Activated naive CD4-positive, alpha-beta T cell treated with anti-CD3 and anti-CD28 coated beads, Interleukin-2, amount 10 ng/mL, durations not matched to agents 7 days and 5 days (primary cell): ENCODE results near the gene WFDC5.
"Not testable (repeated sequence)": the region's sequence is repeated elsewhere in the genome, so short reads cannot be mapped to it uniquely, and the experiment has no call there.

Experiments
- CTCF ChIA-PET: fragments of 350-600 bp; sonication (Branson Sonifier 250); formaldehyde crosslinking; loops from one replicate; lab custom pipeline; 2021; ENCODE audit warnings: antibody characterized with exemption; lab: Charles Lee
- DNase-seq: peaks from one replicate; pipeline ENCODE4 v3.0.0-alpha.2; 2020
- H3K27ac Mint-ChIP-seq: one replicate; pipeline ENCODE4 v1.8.0; 2021; ENCODE audit warnings: mild to moderate bottlenecking, moderate library complexity, mixed read lengths
- H3K27me3 Mint-ChIP-seq: one replicate; pipeline ENCODE4 v1.8.0; 2021; ENCODE audit warnings: mild to moderate bottlenecking, mixed read lengths
- H3K36me3 Mint-ChIP-seq: one replicate; pipeline ENCODE4 v1.8.0; 2021; ENCODE audit warnings: mixed read lengths
- H3K4me1 Mint-ChIP-seq: one replicate; pipeline ENCODE4 v1.8.0; 2021; ENCODE audit warnings: mixed read lengths
- H3K4me3 Mint-ChIP-seq: one replicate; pipeline ENCODE4 v1.8.0; 2021; ENCODE audit warnings: mild to moderate bottlenecking, moderate library complexity, mixed read lengths
- H3K9me3 Mint-ChIP-seq: one replicate; pipeline ENCODE4 v1.8.0; 2021; ENCODE audit warnings: mixed read lengths

The WFDC5 gene, protein sequence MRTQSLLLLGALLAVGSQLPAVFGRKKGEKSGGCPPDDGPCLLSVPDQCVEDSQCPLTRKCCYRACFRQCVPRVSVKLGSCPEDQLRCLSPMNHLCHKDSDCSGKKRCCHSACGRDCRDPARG

DNA sequence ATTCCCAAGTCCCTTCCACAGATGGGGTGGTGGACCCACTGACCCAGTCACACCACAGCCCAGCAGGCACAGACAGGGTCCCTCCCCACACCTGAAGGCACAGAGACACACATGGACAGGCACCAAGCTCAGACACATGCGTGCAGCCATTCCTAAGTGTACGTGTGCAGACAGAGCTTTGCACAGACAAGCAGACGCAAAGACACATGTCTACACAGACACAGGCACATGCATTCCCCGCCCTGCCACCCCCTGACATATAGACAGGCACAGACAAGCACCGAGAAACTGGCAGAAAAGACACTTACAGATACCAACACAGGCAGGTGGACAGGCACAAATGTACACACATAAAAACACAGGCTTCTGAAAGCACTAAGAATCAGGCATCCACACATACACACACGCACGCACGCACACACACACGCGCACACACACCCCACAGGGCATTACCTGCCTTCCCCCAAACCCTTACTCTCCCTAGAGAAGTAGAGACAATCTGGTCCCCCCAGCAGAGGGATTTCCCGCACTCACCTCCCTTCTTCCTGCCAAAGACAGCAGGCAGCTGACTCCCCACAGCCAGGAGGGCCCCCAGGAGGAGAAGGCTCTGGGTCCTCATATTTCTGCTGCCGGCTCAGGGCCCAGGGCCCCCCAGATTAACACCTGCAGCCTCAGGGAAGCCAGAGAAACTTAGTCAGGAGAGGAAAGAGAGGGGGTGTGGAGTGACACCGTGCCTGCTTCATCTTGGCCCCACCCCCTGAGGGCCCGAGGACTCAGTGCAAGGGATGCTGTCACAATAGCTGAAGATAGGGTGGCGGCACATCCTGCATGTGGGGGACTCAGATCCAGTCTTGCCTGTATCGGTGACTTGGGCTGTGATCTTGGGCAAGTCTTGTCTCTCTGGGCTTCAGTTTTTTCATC is at the start of gene WFDC5:
TSS of gene WFDC5 (minus strand) at position 710 of the 921 bp plus-strand sequence. CDS start at position 619, 91 bp downstream.
- DNase-seq = no peak
- Mint-ChIP-seq H3K36me3 (no peaks in the 10 kb centered on the region), H3K4me1 (no peaks in the 10 kb centered on the region), H3K4me3 (no peak within 1 kb of the TSS), H3K9me3 (no peaks in the 10 kb centered on the region), H3K27ac (no peak within 1 kb of the TSS), H3K27me3 (peaks cover 50% of the 10 kb centered on the region)
- CTCF ChIA-PET = interaction anchor here (1.0 to 5.8 kb wide), 4 partner anchors 18 to 177 kb away, joined by 3 to 32 read pairs (median 6); no protein-coding TSS in a partner anchor

DNA sequence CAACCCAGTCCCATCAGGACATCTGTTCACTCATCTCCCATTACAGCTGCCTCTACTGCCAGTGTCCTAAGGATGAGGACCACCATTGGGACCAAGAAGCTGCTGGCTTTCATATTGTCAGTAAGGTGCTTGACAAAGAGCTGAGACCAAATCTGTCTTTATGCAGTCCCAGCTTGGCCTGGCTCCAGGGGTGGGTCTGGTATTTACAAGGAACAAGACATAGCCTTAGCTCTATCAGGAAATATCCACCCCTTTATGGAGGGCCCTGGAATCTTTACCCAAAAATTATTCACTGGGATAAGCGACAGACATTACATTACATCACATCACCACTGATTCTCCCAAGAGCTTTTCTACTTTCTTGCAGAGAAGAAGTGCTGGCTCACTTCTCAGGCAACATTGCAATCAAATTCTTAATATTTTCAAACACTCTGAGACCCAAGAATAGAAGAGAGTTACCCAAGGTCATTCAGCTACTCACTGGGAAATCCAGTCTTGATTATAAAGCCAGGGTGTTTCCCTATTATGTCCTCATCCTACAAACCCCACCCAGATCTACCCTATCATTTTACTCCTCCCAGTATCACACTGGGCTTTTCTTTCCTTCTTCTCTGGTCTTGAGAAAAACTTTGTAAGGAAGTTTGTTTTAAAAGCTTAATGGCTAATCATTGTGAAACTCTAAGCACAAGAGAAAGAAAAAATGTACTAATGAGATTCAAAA is 48.3 kb upstream of the WFDC5 start:
- Mint-ChIP-seq H3K36me3 (no peaks in the 10 kb centered on the region), H3K27me3 (peaks cover 34% of the 10 kb centered on the region), H3K4me1 (no peaks in the 10 kb centered on the region), H3K9me3 (peaks cover 7% of the 10 kb centered on the region), H3K4me3 (no peak overlapping the region), H3K27ac (no peak overlapping the region)
- CTCF ChIA-PET = no interaction called here
- DNase-seq = no peak

DNA sequence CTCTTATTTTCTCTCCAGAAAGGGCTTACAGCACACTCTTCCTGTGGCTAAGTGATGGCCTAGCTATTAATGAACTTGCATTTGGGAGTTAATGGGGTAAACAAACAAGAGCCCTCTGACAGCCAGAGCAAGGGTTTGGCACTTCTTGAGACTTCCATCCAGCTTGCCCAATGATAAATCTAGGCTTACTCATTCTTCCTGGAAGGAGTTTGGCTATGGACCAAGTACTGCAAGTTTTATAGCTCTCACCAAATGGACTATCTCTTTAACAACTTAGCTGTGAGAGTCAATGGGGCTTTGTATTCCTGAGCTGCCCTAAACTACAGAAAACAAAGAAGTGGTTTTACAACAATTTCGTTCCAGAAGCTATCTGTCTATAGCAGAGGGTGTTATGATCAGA is 43.0 kb upstream of the WFDC5 start:
- CTCF ChIA-PET = interaction anchor here (0.7 kb wide), 1 partner anchor 136 kb away, joined by 4 read pairs; no protein-coding TSS in a partner anchor
- no peak for DNase-seq
- Mint-ChIP-seq H3K4me3 (no peak overlapping the region), H3K27ac (no peak overlapping the region), H3K36me3 (no peaks in the 10 kb centered on the region), H3K9me3 (peaks cover 7% of the 10 kb centered on the region), H3K4me1 (no peaks in the 10 kb centered on the region), H3K27me3 (peaks cover 50% of the 10 kb centered on the region)

DNA sequence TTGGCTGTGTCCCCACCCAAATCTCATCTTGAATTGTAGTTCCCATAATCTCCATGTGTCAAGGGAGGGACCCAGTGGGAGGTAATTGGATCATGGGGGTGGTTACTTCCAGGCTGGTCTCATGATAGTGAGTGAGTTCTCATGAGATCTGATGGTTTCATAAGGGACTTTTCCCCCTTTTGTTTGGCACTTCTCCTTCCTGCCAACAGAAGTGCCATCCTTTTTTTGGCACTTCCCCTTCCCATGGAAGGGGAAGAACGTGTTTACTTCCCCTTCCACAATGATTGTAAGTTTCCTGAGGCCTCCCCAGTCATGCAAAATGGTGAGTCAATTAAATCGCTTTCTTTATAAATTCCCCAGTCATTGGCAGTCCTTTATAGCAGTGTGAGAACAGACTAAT is 41.7 kb upstream of the WFDC5 start:
- Mint-ChIP-seq H3K27ac (no peak overlapping the region), H3K4me1 (no peaks in the 10 kb centered on the region), H3K9me3 (peaks cover 6% of the 10 kb centered on the region), H3K27me3 (peaks cover 54% of the 10 kb centered on the region), H3K36me3 (no peaks in the 10 kb centered on the region), H3K4me3 (no peak overlapping the region)
- CTCF ChIA-PET = no interaction called here
- no peak for DNase-seq

DNA sequence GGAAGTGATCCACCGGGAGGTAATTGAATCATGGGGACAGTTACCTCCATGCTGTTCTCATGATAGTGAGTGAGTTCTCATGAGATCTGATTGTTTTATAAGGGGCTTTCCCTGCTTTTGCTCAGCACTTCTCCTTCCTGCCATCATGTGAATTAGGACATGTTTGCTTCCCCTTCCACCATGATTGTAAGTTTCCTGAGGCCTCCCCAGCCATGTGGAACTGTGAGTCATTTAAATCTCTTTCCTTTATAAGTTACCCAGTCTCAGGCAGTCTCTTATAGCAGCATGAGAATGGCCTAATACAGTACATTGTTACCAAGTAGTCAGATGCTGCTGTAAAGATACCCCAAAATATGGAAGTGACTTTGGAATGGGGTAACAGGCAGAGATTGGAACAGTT is 39.8 kb upstream of the WFDC5 start:
- peaks cover 62% of the 10 kb centered on the region for H3K27me3 Mint-ChIP-seq
- not testable (repeated sequence) for H3K36me3 Mint-ChIP-seq, DNase-seq, H3K4me1 Mint-ChIP-seq, H3K9me3 Mint-ChIP-seq, H3K4me3 Mint-ChIP-seq, H3K27ac Mint-ChIP-seq
- CTCF ChIA-PET = interaction anchor here (1.8 kb wide), 1 partner anchor 16 kb away, joined by 6 read pairs; no protein-coding TSS in a partner anchor

DNA sequence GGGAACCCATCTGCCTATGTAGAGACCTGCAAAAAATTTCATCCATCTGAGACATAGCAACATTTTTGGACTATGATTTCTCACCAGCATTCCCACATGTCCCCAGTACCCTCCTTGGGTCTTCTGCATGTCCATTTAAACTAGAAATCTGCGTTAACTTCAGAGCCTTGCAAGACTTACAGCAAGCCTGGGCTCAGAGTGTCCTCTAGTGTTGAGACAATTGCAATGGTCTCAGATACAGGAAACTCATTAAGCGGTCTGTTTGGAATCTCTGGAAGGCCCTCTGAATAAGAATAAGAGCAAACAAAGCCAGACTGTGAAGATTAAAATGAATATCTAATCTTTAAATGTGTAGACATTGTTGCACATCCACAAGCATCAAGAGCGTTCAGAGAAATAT is 39.2 kb upstream of the WFDC5 start:
- CTCF ChIA-PET = interaction anchor here (1.8 kb wide), 1 partner anchor 15 kb away, joined by 6 read pairs; no protein-coding TSS in a partner anchor
- peaks cover 4% of the 10 kb centered on the region for H3K9me3 Mint-ChIP-seq
- no peaks in the 10 kb centered on the region for H3K36me3 Mint-ChIP-seq
- DNase-seq = no peak
- H3K27me3 Mint-ChIP-seq = peaks cover 67% of the 10 kb centered on the region
- no peaks in the 10 kb centered on the region for H3K4me1 Mint-ChIP-seq
- H3K4me3 Mint-ChIP-seq = no peak overlapping the region
- no peak overlapping the region for H3K27ac Mint-ChIP-seq

DNA sequence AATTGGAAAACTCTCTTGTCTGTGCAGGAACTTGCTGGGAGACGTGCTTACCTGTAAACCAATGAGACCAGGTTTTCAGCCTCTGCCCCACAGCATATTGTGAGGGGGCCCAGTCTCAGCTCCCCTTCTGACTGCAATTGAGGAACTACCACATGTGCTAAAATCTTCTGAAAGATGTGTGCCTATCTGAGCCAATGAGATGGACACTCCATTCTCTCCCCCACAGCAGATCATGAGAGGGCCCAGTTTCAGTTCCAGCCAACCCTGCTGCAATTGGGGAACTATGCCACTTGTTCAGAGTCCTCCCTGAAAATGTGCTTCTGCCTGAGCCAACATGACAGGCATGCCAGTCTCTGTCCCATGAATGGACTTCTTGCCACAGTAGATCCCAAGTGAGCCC is 38.8 kb upstream of the WFDC5 start:
- DNase-seq = no peak
- H3K36me3 Mint-ChIP-seq = no peaks in the 10 kb centered on the region
- no peak overlapping the region for H3K4me3 Mint-ChIP-seq
- H3K4me1 Mint-ChIP-seq = no peaks in the 10 kb centered on the region
- CTCF ChIA-PET = interaction anchor here (1.8 kb wide), 1 partner anchor 15 kb away, joined by 6 read pairs; no protein-coding TSS in a partner anchor
- H3K27ac Mint-ChIP-seq = no peak overlapping the region
- H3K27me3 Mint-ChIP-seq = peaks cover 63% of the 10 kb centered on the region
- no peaks in the 10 kb centered on the region for H3K9me3 Mint-ChIP-seq

DNA sequence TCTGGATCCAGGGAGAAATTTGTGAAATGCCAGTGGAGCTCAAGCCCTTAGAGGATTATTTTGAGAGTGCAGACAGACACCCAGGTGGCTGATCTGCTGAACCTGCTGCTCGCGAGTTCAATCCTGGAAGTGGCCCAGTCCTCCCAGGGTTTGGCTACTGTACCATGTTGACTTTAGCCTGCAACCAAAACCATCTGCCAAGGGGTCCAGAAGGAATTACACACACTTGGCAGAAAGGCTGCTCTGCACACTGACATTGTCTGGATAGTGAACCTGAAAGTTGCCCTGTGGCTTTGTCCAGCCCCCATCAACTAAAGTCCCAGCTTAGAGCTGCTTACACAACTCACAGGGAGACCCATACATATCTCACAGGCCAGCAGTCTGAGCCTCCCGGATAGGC is 38.2 kb upstream of the WFDC5 start:
- no peaks in the 10 kb centered on the region for H3K9me3 Mint-ChIP-seq
- H3K27ac Mint-ChIP-seq = no peak overlapping the region
- no peaks in the 10 kb centered on the region for H3K36me3 Mint-ChIP-seq
- CTCF ChIA-PET = interaction anchor here (1.8 kb wide), 1 partner anchor 14 kb away, joined by 6 read pairs; no protein-coding TSS in a partner anchor
- H3K4me3 Mint-ChIP-seq = no peak overlapping the region
- no peak for DNase-seq
- H3K27me3 Mint-ChIP-seq = peaks cover 61% of the 10 kb centered on the region
- no peaks in the 10 kb centered on the region for H3K4me1 Mint-ChIP-seq

DNA sequence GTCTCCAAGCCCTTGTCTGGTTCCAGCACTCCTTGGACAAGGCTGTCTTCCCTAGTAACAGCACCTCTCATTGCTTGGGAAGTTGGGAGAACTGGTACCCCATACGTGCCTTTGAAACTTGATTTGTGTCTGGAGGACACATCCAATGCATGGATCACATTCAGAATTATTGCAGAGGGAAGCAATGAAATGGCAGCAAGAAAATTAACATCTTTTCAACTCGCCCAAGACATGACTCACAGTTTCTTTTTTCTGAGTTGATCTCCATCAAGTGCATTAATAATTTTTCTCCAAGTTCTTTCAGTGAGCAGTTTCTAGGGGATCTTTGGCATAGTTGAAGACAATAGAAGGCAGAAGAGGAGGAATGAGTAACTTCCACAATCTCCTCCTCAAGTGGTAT is 37.4 kb upstream of the WFDC5 start:
- CTCF ChIA-PET = interaction anchor here (0.5 to 0.8 kb wide), 2 partner anchors 13 to 137 kb away, joined by 3 read pairs; no protein-coding TSS in a partner anchor
- DNase-seq = no peak
- Mint-ChIP-seq H3K4me3 (no peak overlapping the region), H3K36me3 (no peaks in the 10 kb centered on the region), H3K27me3 (peaks cover 56% of the 10 kb centered on the region), H3K27ac (no peak overlapping the region), H3K9me3 (no peaks in the 10 kb centered on the region), H3K4me1 (no peaks in the 10 kb centered on the region)

DNA sequence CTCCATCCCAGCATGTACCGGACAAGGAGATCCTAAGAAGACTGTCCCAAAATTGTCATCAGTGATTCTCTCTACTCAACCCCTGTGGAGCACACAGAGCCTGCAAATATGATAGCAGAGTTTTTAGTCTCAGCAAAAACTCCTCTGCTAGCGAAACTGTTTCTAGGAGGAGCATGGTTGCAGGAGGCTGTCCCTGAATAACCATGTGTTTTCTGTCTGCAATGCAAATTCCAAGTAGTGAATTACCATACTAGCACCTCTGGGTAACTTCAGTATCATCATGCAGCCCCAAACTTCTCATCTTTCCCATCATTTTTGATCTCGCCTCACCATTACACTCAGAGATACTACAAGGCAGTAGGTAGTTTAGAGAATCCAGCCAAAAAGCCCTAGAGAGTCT is 34.1 kb upstream of the WFDC5 start:
- Mint-ChIP-seq H3K9me3 (no peaks in the 10 kb centered on the region), H3K4me3 (no peak overlapping the region), H3K4me1 (no peaks in the 10 kb centered on the region), H3K36me3 (no peaks in the 10 kb centered on the region), H3K27me3 (peaks cover 58% of the 10 kb centered on the region), H3K27ac (no peak overlapping the region)
- no peak for DNase-seq
- CTCF ChIA-PET = no interaction called here

DNA sequence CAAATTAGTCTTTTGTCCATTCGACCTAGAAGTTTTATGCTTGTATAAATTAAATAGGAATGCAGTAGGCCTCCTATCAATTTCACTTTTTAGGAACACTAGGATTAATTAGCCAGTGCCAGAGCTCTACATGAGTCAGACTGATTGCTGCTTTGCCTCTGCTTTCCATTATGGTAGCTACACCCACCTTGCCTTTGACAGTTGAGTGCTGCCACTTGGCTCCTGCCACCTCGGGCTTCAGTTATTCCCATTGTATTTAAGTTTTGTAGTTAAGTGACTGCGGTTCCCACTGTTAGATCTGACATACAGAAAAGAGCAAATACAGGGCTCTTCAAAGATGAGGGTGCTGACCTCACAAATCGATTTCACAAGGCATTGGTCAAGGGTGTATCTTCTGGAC is 25.9 kb upstream of the WFDC5 start:
- H3K27me3 Mint-ChIP-seq = peaks cover 30% of the 10 kb centered on the region
- CTCF ChIA-PET = no interaction called here
- H3K4me3 Mint-ChIP-seq = no peak overlapping the region
- H3K4me1 Mint-ChIP-seq = no peaks in the 10 kb centered on the region
- H3K36me3 Mint-ChIP-seq = no peaks in the 10 kb centered on the region
- no peak overlapping the region for H3K27ac Mint-ChIP-seq
- DNase-seq = no peak
- no peaks in the 10 kb centered on the region for H3K9me3 Mint-ChIP-seq

DNA sequence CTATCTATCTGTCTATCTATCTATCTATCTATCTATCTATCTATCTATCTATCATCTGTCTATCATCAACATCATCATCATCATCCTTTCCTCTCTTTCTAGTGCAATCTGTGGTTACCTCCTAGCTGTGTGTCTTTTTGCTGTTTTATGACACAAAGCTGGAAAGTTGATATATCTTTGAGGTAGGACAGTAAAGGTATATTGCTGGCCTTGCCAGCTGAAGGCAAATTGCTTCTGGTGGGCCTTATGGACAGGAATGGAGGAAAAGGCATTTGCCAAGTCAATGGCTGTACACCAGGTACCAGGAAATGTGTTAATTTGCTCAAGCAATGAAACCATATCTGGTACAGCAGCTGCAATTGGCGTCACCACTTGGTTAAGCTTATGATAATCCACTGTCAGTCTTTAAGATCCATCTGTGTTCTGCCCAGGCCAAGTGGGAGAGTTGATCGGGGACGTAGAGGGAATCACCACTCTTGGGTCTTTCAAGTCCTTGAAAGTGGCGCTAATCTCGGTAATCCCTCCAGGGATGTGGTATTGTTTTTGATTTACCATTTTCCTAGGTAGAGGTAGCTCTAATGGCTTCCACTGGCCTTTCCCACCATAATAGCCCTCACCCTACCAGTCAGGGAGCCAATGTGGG is 24.9 kb upstream of the WFDC5 start:
- not testable (repeated sequence) for H3K27ac Mint-ChIP-seq, H3K4me3 Mint-ChIP-seq, H3K36me3 Mint-ChIP-seq, H3K4me1 Mint-ChIP-seq, DNase-seq, H3K9me3 Mint-ChIP-seq
- H3K27me3 Mint-ChIP-seq = peaks cover 28% of the 10 kb centered on the region
- CTCF ChIA-PET = interaction anchor here (0.9 to 2.5 kb wide), 9 partner anchors 10 to 631 kb away, joined by 3 to 36 read pairs (median 5); no protein-coding TSS in a partner anchor

DNA sequence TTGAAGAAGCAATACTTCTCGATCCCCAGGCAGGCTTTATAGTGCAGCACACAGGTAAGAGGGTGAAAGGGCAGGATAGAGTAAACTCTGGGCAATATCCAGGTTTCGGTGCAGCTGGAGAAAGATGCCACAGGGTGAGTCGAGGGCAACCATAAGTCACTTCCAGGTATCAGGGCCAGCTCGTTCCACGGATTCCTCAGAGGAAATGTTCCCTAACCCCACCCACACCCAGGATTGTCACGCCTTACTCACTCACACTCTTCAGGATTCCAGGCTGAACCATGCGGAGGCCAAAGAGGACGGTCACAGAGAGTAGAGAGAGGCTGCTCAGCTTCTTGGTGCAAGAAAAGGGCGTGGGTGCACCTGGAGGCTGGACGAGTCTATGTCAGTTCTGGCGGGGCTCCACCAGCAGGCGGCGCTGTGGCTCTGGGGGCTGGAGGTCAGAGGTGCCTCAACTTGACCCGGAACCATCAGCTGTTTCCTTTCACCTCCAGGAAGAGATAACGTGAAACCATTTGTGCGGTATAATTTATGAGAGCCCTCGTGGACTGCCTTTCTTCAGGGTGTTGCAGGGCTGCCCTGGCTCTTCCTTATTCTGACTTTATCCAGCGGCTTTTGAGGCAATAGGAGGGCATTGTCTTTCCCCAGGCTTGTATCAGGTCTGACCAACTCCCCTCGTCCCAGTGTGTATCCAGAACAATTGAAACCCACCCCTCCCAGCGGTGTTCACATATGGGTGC is 23.8 kb upstream of the WFDC5 start:
- Mint-ChIP-seq H3K27me3 (peaks cover 24% of the 10 kb centered on the region), H3K36me3 (no peaks in the 10 kb centered on the region), H3K4me3 (no peak overlapping the region), H3K4me1 (no peaks in the 10 kb centered on the region), H3K27ac (no peak overlapping the region), H3K9me3 (no peaks in the 10 kb centered on the region)
- CTCF ChIA-PET = interaction anchor here (0.6 to 2.5 kb wide), 14 partner anchors 9 to 632 kb away, joined by 3 to 36 read pairs (median 4); partner anchors contain the start of gene WFDC5
- DNase-seq = peak; percentile 79
